HEK293 (cell line): ENCODE results near the gene BTF3L4.
A peak's percentile ranks its signal among the peaks of the same experiment; 100 is the strongest.

Experiments used
- CTCF ChIP-seq: fragments of 450-650 bp; formaldehyde crosslinking; IDR thresholded peaks from 2 replicates; pipeline ENCODE4 v1.5.1; 2016; ENCODE audit warnings: missing biosample characterization, missing genetic modification characterization
- TCF7L2 ChIP-seq: IDR thresholded peaks from 2 replicates; pipeline ENCODE4 v1.6.1; 2011; ENCODE audit warnings: low read depth, mild to moderate bottlenecking, inconsistent platforms, low read length, moderate library complexity, borderline replicate concordance
- YY1 ChIP-seq: fragments of 450-650 bp; formaldehyde crosslinking; IDR thresholded peaks from 2 replicates; pipeline ENCODE4 v1.5.1; 2018; ENCODE audit warnings: missing biosample characterization, missing genetic modification characterization
- YY2 ChIP-seq: fragments of 450-650 bp; formaldehyde crosslinking; IDR thresholded peaks from 2 replicates; pipeline ENCODE4 v1.5.1; 2016; ENCODE audit warnings: missing biosample characterization, missing genetic modification characterization
- ZBTB20 ChIP-seq: fragments of 450-650 bp; formaldehyde crosslinking; IDR thresholded peaks from 2 replicates; pipeline ENCODE4 v1.5.1; 2016; ENCODE audit warnings: missing biosample characterization, missing genetic modification characterization
- ZBTB49 ChIP-seq: fragments of 450-650 bp; formaldehyde crosslinking; IDR thresholded peaks from 2 replicates; pipeline ENCODE4 v1.5.1; 2016; ENCODE audit warnings: missing biosample characterization, missing genetic modification characterization, low read depth
- ZNF184 ChIP-seq: fragments of 450-650 bp; IDR thresholded peaks from 2 replicates; pipeline ENCODE4 v1.5.1; 2018; ENCODE audit warnings: missing biosample characterization, mild to moderate bottlenecking, missing genetic modification characterization
- ZNF292 ChIP-seq: fragments of 450-650 bp; formaldehyde crosslinking; IDR thresholded peaks from 2 replicates; pipeline ENCODE4 v1.5.1; 2016; ENCODE audit warnings: low read depth, missing biosample characterization, missing genetic modification characterization, borderline replicate concordance
- ZNF37A ChIP-seq: fragments of 450-650 bp; IDR thresholded peaks from 2 replicates; pipeline ENCODE4 v1.5.1; 2018; ENCODE audit warnings: missing biosample characterization, missing genetic modification characterization
- ZNF530 ChIP-seq: fragments of 450-650 bp; formaldehyde crosslinking; IDR thresholded peaks from 2 replicates; pipeline ENCODE4 v1.5.1; 2016; ENCODE audit warnings: low read depth, missing biosample characterization, missing genetic modification characterization
- ZNF639 ChIP-seq: fragments of 450-650 bp; formaldehyde crosslinking; IDR thresholded peaks from 2 replicates; pipeline ENCODE4 v1.5.1; 2016; ENCODE audit warnings: missing biosample characterization, missing genetic modification characterization
- TF ChIP-seq, protein P1 (sequence below): fragments of 450-650 bp; formaldehyde crosslinking; IDR thresholded peaks from 2 replicates; pipeline ENCODE4 v1.5.1; 2016; ENCODE audit warnings: missing biosample characterization, missing genetic modification characterization

DNA sequence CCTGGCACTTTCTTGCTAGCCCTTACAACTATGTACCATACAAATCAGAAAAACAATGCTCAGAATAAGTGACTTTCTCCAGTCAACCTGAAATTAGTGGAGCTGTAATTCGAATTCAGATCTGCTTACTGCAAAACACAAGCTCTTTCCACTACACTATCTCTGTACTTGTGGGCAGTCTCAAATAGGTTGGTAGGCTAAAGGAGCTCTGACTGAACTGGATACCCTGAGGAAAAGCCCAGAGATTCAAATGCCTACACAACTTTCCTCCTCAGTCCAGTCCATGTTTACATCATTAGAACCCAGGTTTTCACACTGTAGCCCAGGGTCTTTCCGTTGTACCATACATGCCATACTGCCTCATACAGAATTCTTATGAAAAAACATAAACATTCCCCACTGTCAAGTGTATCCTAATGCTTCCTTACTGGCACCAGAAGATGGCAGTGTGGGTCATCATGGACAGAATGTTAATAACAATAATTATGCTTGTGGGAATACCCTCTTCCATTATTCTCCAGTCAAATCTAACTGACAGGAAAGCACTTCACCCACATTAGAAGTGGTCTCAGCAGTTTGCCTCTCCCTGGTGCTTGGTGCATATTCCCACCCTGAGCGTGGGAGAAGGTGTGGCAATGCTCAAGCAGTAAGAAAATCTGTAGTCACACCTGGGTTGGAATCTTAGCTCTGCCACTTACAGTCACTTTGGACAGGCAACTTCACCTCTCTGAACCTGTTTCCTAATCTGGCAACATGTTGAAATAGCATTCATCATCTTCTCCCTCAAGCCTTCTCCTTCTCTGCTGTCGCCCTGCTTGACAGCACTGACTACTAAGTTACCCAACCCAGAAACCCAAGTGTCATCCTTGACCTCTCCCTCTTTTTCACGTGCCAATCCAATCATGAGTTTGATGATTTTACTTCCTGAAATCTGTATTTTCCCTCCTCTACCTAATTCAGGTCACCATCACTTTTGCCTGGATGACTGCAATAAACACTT, 71.4 kb downstream of the BTF3L4 start:
- TF ChIP-seq ZNF639 = no peak
- TF ChIP-seq CTCF (tag by site-specific recombination) = peak; percentile 58; the same call in 1 of the 2 replicates
- no peak for TF ChIP-seq ZNF184
- TF ChIP-seq TCF7L2 = no peak
- TF ChIP-seq ZNF37A (tag by site-specific recombination) = no peak
- no peak for TF ChIP-seq ZNF530
- no peak for TF ChIP-seq ZNF292 (tag by site-specific recombination)
- no peak for TF ChIP-seq ZBTB49 (tag by site-specific recombination)
- no peak for TF ChIP-seq YY2
- TF ChIP-seq ZBTB20 = no peak
- TF ChIP-seq YY1 (tag by site-specific recombination) = no peak
- TF ChIP-seq, protein P1, sequence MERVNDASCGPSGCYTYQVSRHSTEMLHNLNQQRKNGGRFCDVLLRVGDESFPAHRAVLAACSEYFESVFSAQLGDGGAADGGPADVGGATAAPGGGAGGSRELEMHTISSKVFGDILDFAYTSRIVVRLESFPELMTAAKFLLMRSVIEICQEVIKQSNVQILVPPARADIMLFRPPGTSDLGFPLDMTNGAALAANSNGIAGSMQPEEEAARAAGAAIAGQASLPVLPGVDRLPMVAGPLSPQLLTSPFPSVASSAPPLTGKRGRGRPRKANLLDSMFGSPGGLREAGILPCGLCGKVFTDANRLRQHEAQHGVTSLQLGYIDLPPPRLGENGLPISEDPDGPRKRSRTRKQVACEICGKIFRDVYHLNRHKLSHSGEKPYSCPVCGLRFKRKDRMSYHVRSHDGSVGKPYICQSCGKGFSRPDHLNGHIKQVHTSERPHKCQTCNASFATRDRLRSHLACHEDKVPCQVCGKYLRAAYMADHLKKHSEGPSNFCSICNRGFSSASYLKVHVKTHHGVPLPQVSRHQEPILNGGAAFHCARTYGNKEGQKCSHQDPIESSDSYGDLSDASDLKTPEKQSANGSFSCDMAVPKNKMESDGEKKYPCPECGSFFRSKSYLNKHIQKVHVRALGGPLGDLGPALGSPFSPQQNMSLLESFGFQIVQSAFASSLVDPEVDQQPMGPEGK (tag by site-specific recombination) = no peak
